GM18909 (cell line): ENCODE data around the gene SLC25A2.
"Not testable (repeated sequence)": the region's sequence is repeated elsewhere in the genome, so short reads cannot be mapped to it uniquely, and the experiment has no call there.

Experiments
- ATAC-seq: cut with Tn5 transposase; IDR thresholded peaks from one replicate; pipeline ENCODE4 v1.9.1; 2021; ENCODE audit warnings: mild to moderate bottlenecking; ENCODE audit not compliant: unreplicated experiment, poor library complexity

Gene SLC25A2

GRCh38 chr5:141303756-141304155, at the start of gene SLC25A2:
SLC25A2 (minus strand) TSS chr5:141304049; CDS start chr5:141303865, 184 bp downstream.
- no peak for ATAC-seq

- ATAC-seq: no peak
Measured at GRCh38 chr5:141351591-141351990, 47.7 kb upstream of the SLC25A2 start.

GRCh38 chr5:141349917-141350619, 46.2 kb upstream of the SLC25A2 start, which contains the start of gene PCDHGB1:
PCDHGB1 (plus strand) TSS chr5:141350099; CDS start chr5:141350261, 162 bp downstream.
- ATAC-seq: peak; percentile 54

- ATAC-seq: not testable (repeated sequence)
Measured at GRCh38 chr5:141346017-141346416, 42.2 kb upstream of the SLC25A2 start.

GRCh38 chr5:141345327-141345726, 41.5 kb upstream of the SLC25A2 start:
- ATAC-seq: no peak

GRCh38 chr5:141343953-141344463, 40.2 kb upstream of the SLC25A2 start:
- no peak for ATAC-seq

GRCh38 chr5:141343242-141343952, 39.5 kb upstream of the SLC25A2 start, which contains the start of gene PCDHGA3:
PCDHGA3 (plus strand) TSS chr5:141343829; CDS start chr5:141344034, 205 bp downstream.
- no peak for ATAC-seq

- ATAC-seq: no peak
Measured at GRCh38 chr5:141342773-141343172, 38.9 kb upstream of the SLC25A2 start.

- not testable (repeated sequence) for ATAC-seq
Measured at GRCh38 chr5:141340781-141341354, 37.0 kb upstream of the SLC25A2 start.

GRCh38 chr5:141338538-141339306, 34.9 kb upstream of the SLC25A2 start, which contains the start of gene PCDHGA2:
PCDHGA2 (plus strand) TSS chr5:141338760.
- ATAC-seq: no peak

GRCh38 chr5:141332571-141332970, 28.7 kb upstream of the SLC25A2 start:
- ATAC-seq: not testable (repeated sequence)

- no peak for ATAC-seq
Measured at GRCh38 chr5:141330299-141331080, 26.6 kb upstream of the SLC25A2 start, which contains the start of gene PCDHGA1. PCDHGA1 (plus strand) TSS chr5:141330514.

- ATAC-seq: no peak
Measured at GRCh38 chr5:141328231-141328630, 24.4 kb upstream of the SLC25A2 start.

- peak; percentile 85 for ATAC-seq
Measured at GRCh38 chr5:141326088-141326854, 22.4 kb upstream of the SLC25A2 start.

GRCh38 chr5:141322261-141322660, 18.4 kb upstream of the SLC25A2 start:
- no peak for ATAC-seq

- ATAC-seq: peak; percentile 95
Measured at GRCh38 chr5:141320225-141321169, 16.6 kb upstream of the SLC25A2 start, which contains the start of gene TAF7. TAF7 (minus strand) TSS chr5:141320784; CDS start chr5:141320044, 740 bp downstream.

- ATAC-seq: no peak
Measured at GRCh38 chr5:141319699-141320098, 15.8 kb upstream of the SLC25A2 start.
